Measurements from ENCODE around the gene ARID5A. TPM values are rescaled to one million over a fixed set of nuclear protein-coding genes. Genes with fewer than 3 reads are reported as not detected.
"Not testable (repeated sequence)": the region's sequence is repeated elsewhere in the genome, so short reads cannot be mapped to it uniquely, and the experiment has no call there.

The ARID5A gene
- total RNA-seq, 1 experiment from 2014 or later: 5.4 TPM

DNA sequence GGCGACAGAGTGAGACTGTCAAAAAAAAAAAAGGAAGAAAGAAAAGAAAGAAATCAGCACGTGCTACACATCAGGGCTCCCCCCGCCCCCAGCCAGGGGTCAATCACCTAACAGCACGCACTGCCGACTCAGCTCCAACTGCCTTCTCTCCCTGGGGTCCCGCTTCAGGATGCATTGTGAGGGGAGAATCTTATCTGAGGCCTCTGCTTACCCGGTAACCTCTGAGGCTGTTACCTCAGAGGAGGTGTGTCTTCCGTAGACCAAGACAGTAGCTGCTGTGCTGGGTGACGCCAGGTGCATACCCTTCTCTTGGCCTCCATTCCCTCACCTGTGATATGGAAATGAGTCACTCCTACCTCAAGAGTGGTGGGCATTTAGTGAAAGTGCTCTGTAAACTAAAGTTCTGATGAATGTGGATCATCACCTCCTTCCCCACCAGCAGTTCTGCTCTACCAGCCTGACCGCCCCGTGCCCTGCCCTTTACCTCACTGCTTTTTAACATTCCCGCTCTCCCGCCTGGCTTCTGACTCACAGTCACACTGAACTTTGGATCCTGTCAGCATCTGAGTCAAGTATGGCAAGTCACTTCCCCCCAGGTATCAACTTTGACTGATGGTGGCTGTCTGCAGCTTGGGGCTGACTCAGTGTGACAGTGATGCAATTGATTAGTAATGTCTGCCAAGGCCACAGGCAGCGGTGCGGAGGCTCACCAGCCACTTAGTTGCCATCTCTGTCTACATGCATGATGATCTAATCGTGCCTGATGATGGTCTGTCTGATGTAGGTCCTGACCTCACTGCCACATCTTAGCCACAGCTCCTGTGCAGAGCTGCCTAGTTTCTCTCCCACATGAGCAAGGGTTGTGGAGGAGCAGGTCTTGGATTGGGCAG lies 20.1 kb downstream of the ARID5A start:
- peak; percentile 92 for DNase-seq (ENCODE audit: low read depth)

DNA sequence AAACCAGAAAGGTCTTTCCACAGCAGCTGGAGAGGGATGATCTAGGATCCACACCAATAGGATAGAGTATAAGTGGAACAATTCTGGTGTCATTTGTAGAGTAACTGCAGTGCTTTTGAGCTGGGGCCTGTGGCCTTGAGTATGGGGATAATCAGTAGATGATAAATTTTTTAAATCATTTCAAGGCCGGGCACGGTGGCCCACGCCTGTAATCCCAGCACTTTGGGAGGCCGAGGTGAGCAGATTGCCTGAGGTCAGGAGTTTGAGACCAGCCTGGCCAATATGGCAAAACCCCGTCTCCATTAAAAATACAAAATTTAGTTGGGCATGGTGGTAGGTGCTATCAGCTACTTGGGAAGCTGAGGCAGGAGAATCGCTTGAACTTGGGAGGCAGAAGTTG lies 20.9 kb downstream of the ARID5A start:
- not testable (repeated sequence) for DNase-seq (ENCODE audit: low read depth)

DNA sequence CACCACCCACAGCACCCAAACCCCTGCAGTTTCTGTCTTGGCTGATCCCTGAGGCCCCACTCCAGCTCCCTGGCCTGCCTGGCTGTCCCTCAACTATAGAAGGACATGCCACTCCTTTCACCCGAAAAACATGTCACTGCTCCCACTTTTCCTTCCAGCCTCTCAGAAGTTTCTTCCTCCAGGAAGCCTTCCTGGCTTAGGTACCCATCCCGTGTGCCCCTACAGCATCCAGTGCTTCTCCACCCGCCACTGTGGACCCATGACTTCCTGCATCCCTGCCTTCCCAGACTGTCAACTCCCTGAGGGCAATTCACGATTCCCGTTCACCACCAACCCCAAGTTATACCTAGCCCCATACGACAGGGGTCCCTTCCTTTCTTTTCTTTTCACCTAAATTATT lies 21.5 kb downstream of the ARID5A start:
- DNase-seq (ENCODE audit: low read depth): no peak

DNA sequence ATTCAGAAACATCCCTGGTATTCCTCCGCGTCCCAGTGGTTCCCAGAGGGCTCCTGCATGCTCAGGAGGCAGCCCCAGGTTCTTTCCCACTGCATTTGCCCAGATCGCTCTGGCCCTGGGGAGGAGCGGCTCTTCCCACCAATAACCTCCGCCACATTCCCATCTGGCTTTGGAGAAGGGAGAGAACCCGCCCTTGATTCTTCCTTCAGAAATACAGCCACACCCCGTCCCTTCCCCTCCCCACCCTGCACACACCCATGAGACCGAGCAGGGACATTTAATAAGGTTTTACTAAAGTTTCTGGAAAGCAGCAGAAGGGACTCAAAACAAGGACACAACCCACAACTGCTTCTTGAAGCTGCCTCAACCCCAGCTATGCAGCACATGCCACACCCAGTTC lies 21.9 kb downstream of the ARID5A start:
- DNase-seq (ENCODE audit: low read depth): no peak

DNA sequence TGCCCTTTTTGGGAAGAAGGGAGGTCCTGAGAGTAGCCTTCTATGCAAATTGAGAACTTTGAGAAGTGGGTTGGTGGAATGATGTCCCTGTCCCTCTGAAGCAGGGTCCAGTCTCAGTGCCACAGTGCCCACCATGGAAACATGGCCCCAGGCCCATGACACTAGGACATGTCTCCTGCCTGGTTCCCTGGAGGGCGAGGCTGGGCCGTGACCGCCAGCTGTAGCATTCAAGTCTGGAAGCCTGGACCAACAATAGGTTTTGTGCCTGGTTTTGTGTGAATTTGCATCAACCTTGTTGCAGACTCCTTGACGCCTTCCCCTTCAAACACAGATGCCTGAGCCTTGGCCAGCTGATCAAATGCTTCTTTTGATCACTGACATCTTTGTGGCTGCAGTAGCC lies 27.5 kb downstream of the ARID5A start:
- DNase-seq (ENCODE audit: low read depth): no peak

DNA sequence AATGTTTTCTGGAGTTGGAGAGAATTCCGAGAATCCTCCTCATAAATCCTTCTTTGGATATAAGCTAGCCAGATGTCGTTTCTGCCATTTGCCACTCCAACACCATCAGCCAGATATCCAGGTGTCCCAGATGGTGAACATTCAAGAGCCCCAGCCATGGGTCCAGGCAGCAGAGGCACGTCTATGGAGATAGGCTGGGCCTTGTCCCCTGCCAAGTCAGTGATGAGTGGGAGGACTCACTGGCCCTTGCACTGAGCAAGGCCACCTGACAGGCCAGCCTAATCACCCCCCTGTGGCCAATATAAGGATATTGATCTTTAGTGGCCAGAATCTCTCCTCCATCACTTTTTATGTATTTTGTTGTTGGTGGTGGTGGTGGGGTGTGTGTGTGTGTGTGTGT lies 28.0 kb downstream of the ARID5A start:
- no peak for DNase-seq (ENCODE audit: low read depth)

DNA sequence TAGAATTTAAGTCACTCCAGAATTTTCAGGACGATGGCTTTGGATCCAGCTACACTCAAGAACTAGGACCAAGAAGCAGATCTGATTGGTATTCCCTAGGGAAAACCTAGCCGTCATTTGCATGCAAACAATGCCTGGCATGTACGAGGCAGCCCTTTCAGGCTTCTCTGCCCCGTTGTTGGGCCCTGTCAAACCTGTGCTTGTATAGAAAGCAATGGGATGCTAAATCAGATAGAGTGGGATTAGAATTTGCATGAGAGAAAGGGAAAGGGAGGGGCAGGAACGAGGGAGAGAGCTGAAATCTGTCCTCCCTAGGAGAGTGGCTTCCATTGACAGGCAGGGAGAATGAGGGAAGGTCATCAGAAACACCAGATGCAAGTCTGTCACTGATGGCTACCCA lies 28.6 kb downstream of the ARID5A start:
- DNase-seq (ENCODE audit: low read depth): no peak

DNA sequence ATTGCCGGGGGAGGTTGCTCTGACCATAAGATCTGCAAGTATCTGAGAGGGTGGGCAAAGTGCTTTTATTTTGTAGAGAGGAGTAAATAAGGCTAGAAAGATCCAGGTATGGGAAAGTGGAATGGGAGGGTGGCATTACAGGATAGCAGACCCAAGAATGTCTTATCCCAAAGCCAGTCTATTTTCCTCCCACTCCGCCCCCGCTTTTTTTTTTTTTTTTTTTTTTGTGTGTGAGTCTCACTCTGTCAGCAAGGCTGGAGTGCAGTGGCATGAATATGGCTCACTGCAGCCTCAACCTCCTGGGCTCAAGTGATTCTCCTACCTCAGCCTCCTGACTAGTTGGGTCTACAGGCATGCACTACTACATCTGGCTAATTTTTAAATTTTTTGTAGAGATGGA lies 31.5 kb downstream of the ARID5A start:
- no peak for DNase-seq (ENCODE audit: low read depth)

DNA sequence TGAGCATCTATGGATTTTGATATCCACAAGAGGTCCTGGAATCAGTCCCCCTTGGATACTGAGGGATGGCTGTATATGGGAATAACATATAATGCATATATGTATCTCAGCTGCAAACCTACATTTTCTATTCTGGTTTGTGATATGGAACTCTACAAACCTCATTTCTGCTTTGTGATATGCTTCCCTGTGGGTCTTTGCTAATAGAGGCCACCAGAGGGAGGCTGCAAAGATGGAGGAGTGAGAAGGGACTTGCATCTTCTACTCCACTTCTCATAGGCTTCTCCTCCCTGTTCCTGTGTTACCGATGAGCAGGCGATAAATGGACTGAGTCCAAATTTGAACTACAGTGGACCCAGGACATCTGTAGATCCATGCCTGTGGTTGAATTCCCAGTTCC lies 37.8 kb downstream of the ARID5A start:
- no peak for DNase-seq (ENCODE audit: low read depth)

DNA sequence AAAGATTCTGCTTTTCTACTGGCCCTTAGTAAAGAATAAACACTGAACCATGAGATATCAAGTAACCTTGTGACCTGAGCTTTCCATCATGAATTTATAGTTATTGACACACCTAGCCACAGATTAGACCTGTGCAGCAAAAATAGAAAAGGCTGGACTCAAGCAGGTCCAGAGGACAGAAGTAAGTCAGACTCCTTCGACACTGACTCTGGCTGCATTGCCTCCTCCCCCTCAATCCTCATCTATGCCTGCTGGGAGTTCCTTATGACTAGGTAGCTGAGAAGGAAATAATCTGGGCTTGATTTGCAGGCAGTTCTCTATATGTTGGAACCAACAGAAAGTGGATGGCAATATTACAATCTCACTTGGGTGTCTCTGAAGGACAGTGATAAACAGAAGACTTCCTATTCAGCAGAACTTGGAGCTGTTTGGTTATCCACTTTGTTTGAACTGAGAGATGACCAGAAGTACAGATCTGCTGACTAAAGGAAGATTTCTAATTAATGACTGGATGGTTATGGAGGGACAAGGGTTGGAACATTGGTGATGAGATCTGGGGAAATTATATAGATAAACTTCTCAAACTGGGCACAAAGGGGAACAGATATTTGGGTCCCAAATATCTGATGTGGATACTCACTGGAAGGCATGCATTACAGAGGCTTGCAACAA lies 39.4 kb downstream of the ARID5A start:
- no peak for DNase-seq (ENCODE audit: low read depth)

DNA sequence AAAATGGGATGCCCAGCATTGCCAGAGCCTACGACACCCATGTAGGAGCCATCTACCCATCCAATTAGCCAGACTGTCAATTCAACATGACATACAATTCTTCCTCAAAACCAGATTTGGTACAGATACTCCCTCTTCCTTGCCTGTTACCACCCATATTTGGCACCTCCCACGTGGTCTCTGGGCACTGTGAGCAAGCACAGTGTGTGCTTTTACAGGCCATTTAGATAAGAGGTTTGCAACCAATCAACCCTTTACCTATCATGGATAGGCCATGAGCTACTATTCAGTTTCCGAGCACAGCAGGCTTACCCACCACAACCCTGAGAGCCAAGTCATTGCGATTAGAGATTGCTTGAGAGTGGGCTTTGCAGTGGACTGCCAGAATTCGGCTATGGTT lies 40.9 kb downstream of the ARID5A start:
- DNase-seq (ENCODE audit: low read depth): no peak

DNA sequence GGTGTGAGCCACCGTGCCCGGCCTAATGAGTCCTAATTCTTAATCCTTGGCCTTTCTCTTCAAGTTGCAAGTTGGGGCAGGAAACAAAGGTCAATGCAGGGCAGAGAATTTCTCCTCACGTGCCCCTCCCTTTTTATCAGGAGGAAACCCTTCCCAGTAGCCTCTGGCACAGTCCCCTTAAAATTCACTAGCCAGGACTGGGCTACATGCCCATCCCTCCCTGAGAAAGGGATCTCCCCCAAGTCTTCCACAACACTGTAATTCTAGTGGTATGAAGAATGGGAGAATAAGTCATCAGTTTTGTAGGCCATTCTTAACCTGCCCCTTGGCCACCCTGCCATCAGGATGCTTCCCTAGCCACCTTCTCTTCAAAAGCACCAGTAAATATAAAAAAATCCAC lies 42.2 kb downstream of the ARID5A start:
- no peak for DNase-seq (ENCODE audit: low read depth)

DNA sequence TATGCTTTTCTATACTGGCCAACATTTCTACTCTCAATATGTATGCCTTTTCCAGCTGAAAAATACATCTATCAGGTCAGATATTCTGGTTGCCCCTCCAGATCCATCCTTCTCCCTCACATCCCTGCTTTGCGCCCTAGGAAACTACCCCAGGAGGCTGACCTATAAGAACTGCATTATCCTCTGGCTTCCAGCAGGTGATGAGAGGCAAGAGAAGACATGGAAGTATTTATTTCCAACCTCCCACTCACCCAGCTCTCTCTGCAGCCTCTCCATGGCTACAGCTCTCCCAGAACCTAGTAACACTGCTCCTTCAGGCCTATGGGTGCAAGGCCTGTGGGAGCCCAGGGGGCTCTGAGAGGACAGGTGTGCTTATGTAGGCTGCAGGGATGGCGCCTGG lies 42.9 kb downstream of the ARID5A start:
- no peak for DNase-seq (ENCODE audit: low read depth)

DNA sequence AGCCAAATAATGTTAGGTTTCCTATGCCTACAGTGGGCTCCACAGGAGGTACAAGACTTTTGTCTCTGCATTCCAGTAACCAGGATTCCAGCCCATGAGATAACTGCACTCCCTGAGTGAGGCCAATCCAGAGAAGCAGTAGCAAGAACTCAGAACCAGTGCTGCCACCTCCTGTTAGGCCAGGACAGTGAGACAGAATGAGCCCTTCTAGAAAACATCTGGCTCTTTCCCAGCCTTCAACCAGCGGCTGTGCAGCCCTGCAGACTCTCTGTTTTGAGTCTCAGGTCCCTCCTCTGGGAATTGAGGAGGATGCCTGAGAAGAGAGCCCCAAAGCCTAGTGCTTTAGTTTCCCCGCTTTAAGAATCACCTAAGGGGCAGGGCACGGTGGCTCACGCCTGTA lies 44.2 kb downstream of the ARID5A start:
- DNase-seq (ENCODE audit: low read depth): peak; percentile 47

DNA sequence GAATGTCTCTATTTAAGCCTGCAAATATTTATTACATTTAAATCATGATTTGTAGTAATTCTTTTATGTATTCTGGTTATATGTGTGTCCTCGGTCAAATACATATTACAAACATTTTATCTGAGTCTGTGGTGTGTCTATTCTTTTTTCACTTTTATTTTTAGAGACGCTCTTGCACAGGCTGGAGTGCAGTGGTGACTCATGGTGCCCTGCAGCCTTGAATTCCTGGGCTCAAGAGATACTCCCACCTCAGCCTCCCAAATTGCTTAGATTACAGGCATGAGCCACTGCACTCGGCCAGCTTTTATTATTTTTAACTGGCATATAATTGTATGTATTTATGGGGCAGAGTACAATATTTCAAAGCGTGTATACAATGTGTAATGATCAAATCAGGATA lies 47.5 kb downstream of the ARID5A start:
- peak; percentile 52 for DNase-seq (ENCODE audit: low read depth)

DNA sequence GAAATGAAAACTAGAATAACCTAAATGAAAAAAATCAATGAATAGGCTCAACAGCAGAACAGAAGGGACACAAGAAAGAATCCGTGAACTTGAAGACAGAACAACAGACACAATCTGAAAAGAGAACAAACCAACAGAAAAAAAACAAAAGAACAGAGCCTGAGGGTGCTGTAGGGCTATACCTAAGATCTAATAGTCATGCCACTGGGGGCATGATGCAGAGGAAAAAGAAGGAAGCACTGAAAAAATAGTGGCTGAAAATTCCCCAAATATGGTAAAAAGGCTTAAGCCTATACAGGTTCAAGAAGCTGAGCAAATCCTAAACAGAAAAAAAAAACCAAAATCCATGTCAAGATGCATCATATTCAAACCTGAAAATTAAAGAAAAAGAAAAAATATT lies 51.3 kb downstream of the ARID5A start:
- DNase-seq (ENCODE audit: low read depth): no peak

DNA sequence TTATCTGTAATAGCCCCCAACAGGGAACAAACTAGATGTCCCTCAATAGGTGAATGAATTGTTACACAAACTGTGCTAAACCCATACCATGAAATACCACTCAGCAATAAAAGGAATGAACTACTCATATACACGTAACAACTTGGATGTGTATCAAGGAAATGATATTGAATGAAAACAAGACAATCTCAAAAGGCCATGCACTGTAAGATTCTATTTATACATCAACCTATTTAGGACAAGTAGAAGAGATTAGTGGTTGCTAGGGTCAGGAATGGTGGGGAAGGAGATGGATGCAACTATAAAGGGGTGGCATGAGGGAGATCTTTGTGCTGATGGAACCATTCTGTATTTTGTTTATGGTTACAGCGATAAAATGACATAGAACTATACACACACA lies 54.5 kb downstream of the ARID5A start:
- DNase-seq (ENCODE audit: low read depth): no peak

DNA sequence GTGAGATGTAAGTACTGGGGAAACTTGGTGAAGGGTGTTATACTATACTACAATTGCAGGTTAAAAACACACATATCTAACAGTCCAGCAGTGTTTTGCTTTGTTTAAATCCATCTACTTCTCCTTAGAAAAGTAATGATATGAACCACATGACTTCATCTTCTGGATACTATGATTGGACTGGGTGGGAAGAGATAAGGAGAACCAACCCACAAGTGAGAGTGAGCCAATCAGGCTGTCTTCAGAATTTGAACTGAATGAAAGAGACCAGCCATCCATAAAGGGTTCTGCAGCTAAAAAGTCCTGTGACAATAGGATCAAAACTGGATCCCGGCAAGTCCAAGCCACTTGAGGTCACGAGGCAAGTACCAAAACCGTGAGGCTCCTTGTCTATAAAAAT lies 54.9 kb downstream of the ARID5A start:
- no peak for DNase-seq (ENCODE audit: low read depth)

DNA sequence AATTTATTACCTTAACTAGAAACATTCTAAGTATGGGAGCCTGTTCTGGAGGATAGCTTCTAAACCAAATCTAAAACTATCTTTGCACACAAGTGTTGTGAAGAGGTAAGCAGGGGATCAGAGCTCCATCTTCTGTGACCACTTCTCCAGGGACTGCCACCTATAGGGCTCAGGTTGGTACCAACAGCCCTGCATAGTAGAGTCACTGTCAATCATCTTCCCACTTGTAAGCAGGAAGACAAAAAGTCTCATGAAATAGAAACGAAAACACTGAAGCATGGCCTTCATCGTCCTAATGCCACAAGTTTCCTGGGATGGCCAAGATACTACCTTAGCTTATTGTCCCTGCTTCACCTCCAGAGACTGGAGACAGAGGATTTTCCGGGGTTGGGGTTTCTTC lies 57.7 kb downstream of the ARID5A start:
- DNase-seq (ENCODE audit: low read depth): no peak

DNA sequence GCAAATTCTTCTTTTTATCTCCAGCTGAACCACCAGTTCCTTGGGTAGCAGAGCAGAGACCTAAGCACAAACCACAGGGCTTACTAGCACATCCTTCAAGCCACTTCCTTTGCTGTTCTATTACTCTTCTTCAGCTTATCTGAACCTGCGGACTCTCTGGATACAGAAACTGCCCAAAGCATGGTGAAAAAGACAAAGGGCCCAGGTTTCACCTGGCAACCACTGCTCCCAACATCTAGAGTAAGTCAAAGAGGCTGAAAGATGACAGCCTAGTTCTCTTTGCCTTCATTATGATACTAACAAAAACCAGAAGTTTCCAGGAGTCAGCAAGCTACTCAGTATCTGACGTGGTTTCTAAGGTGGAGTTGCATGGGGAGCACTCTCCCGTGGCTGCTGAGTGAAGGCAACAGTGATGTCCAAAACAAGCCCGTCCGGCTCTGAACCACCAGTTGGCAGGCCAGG lies 58.2 kb downstream of the ARID5A start:
- DNase-seq (ENCODE audit: low read depth): no peak

DNA sequence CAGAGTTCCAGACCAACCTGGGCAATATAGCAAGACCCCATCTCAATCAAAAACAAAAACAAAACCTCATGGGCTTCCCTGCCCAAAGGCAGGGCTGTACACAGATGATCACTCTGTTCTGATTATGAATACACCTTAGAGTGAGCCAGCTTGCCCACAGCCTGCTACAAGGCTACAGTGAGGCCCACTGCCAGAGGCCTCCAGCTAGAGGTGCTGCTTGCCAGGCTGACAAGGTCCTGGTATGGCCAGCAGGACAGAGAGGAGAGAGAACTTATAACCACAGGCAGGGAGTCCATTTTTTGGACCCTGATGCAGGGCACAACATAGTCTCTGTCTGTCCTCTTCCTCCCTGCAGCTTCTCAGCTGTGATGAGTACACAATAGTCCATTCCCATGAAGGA lies 60.0 kb downstream of the ARID5A start:
- no peak for DNase-seq (ENCODE audit: low read depth)

DNA sequence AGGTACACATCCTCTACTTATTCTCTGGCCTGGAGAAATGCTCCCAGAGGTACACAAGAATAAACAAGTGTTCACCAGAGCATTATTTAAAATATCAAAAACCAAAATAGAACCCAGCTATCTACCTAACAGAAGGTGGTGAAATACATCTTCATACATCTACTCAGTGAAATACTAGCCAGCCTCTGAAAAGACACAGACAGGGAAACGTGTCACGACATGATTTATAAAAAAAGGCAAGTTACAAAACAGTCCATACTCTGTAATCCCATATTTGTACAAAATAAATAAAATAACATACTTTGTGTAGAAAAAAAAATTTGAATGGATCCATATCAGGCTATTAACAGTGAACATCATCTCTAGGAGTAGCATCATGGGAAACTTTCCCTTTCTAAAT lies 63.4 kb downstream of the ARID5A start:
- no peak for DNase-seq (ENCODE audit: low read depth)

All from Daoy (cell line).